DMS114 treated with DMSO at 0.1 percent for 48 hours (cell line): Measurements from ENCODE around the gene ADAMTS6.
A peak's percentile ranks its signal among the peaks of the same experiment; 100 is the strongest.
"Not testable (repeated sequence)": the region's sequence is repeated elsewhere in the genome, so short reads cannot be mapped to it uniquely, and the experiment has no call there.

Experiments used
- DNase-seq: peaks from one replicate; lab custom pipeline; 2025; ENCODE audit not compliant: unreplicated experiment; lab: John Stamatoyannopoulos, UW

The ADAMTS6 gene

GRCh38 chr5:65203746-65204145 is 278.0 kb downstream of the ADAMTS6 start:
- DNase-seq = no peak

GRCh38 chr5:65199993-65200675 is 281.6 kb downstream of the ADAMTS6 start:
- no peak for DNase-seq

DNA sequence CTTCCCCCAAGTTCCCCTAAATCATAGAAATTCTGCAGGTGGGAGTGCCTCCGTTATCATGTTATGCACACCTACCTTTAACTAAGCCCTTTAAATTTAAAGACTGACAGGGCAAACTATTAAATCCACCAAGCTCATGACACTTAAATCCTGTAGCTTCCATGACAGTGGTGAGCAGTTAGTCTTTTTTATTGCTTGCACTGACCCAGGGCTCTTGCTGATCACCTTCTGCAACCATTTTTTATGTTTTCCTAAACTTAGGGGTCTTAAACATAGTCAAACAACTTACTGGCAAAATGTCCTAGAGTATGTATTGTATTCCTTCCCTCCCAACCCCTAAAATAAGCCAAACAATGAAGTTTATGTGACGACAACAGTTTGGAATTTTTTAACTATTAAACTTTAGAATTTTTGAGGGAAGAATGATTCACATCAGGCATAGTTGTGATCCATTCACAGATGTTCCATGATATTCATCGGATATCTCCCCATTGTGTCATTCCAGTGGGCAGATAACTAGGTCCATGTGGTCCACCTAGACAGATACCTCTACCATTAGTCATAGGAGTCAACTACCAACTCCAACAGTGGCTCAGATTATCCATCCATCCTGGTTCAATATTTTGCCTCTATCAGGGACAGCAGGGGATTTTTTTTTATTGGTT is 283.1 kb downstream of the ADAMTS6 start:
- no peak for DNase-seq

GRCh38 chr5:65197531-65198455 is 283.9 kb downstream of the ADAMTS6 start:
- DNase-seq = no peak

DNA sequence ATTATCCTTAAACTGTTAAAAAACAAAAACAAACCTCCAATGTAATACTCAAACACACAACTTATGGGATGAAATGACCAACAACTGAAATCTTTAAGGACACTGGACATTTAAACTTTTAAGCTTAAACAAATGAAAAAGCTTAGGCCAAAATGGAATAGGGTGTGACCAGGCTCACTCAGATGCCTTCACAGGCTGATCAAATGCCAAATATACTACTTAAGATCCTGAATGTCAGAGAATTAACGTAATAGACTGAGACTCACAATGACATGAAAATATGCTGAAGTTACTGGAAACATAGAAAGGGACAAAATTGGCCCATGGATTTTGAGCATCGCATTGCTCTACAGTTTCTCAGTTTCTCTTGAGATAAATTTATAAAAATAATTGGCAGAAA is 286.8 kb downstream of the ADAMTS6 start:
- DNase-seq = no peak

GRCh38 chr5:65192331-65192730 is 289.4 kb downstream of the ADAMTS6 start:
- DNase-seq = no peak

DNA sequence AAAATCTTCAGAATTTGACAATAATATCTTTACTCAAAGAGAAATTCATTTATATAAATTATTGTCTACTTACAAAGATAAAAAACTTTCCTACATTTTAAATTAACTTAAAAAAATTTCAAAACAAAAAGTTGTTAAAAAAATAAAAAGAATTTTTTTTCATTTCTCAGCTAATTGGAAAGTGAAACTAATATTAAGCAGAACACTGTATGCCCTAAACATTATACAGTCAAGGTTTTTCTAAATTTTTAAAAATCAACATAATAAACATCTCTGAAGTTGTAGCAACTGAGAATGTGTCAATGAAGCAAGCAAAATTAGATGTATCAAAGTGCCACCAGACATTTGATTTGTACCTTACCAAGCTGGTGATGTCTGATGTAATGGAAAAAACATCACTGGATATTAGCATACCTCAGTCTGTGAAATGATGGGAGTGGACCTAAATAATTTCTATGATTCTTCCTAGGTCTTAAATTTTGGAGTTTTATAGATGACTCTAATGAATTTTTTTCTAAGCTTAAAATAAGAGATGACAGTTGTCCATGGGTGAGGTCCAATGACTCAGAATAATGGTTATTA is 290.1 kb downstream of the ADAMTS6 start:
- no peak for DNase-seq

DNA sequence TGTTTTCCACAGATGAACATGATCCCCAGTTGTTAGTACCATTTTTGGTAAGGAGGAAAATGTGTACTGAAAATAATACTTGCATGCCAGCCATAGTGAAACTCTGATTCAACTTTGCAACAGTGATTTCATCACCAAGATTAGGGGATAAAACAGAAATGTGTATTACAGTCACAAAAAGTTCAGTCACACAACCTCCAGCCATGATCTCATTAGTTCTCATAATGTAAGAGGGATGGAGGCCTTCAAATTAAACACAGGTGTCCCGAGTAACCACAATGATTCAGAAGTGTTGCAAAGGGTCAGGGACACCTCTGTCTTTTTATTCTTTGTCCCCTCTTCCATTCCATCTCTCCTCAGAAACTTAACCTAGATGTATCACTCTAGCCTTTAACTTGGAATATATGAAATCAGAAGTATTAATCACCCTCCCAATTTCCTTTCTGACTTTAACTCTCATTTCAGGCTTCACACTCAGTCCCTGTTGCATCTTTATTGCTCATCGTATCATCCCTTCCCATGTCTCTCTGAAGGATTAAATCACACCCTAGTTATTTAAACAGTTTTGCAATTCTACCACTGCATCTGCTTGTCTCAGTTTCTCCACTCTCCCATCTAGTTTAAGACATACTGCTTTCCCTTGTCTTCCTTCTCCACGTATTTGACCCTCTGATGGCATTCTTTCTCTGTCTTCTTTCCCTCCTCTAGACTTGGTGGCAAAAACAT is 291.2 kb downstream of the ADAMTS6 start:
- DNase-seq = no peak

GRCh38 chr5:65186646-65187227 is 295.0 kb downstream of the ADAMTS6 start:
- no peak for DNase-seq

GRCh38 chr5:65185468-65185867 is 296.3 kb downstream of the ADAMTS6 start:
- no peak for DNase-seq

DNA sequence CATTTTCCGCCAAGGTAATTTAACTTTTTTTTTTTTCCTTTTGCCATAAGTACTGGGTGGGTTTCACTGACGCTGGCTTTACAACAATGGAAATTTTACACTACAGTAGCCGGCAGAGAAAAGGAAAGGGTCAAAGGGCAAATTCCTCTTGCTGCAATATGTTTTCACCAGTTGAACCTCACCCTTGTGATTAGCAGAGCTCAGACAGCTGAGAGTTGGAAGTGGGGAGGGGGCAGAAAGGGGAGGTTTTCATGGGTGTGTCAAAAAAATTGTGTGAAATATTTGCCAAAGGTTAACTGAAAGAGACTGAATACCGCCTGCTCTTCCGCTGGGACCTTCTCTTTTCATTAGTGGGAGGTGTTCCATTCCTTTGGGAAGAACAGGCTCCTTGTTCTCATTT is 296.9 kb downstream of the ADAMTS6 start:
- no peak for DNase-seq

DNA sequence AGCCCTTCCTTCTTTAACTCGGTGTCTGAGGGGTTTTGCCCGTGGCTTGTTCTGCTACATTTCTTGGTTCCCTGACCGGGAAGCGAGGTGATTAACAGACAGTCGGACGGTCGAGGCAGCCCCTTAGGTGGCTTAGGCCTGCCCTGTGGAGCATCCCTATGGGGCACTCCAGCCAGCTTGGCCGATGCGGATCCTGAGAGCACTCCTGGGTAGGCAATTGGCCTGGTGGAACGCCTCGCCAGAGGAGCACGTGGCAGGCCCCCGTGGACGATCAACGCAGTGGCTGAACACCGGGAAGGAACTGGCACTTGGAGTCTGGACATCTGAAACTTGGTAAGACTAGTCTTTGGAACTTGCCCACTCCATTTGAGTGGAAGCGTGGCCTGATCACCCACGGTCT is 307.5 kb downstream of the ADAMTS6 start:
- not testable (repeated sequence) for DNase-seq

GRCh38 chr5:65173130-65173525 is 308.6 kb downstream of the ADAMTS6 start:
- DNase-seq = no peak

- no peak for DNase-seq
Observed at GRCh38 chr5:65172486-65173129, 309.1 kb downstream of the ADAMTS6 start.

- no peak for DNase-seq
Observed at GRCh38 chr5:65171645-65172044, 310.1 kb downstream of the ADAMTS6 start.

- peak; percentile 9 for DNase-seq
Observed at GRCh38 chr5:65163698-65164097, 318.0 kb downstream of the ADAMTS6 start.

GRCh38 chr5:65161655-65162054 is 320.1 kb downstream of the ADAMTS6 start:
- no peak for DNase-seq

DNA sequence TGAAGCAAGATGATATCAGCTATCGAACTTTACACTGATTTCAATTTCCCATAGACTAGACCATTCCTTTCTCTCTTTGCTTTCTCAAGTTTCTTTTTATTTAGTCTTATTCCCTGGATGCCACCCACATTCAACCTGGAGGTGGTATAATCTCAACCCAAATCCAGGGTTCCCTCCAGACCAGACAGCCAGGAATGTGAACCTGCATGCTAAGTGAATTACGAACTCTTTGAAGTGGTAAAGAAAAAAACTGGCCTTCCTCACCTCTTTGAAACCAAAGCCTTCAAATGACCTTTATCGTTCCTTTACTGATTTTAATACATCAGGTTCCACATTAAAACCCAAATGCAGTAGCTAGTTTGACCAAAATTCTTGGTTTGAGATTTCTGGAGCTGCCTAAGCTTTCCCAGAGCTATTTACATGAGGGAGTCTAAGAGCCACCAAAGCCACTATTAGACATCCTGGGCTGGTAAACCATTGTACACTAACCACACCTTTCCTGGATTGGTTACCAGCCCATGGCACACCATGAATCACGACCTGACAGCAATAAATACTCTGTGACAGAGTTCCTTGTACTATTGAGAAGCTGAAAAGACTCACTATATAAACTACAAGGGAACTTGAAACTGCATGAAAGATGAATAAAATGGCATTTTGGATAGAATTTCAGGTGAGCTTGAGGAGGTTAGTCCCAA is 323.7 kb downstream of the ADAMTS6 start:
- no peak for DNase-seq

- no peak for DNase-seq
Observed at GRCh38 chr5:65156933-65157332, 324.8 kb downstream of the ADAMTS6 start.
